HCT116 (cell line): ENCODE data around the gene WWOX. TPM values are rescaled to one million over a fixed set of nuclear protein-coding genes. Genes with fewer than 3 reads are reported as not detected.

ENCODE experiments used
- ATAC-seq: fragments of 200-7000 bp; cut with Tn5 transposase; 2 replicates; pipeline ENCODE4 v1.9.1; 2020; ENCODE audit warnings: mild to moderate bottlenecking, moderate library complexity
- BruUV-seq: library from RNA; stranded (reverse); fragments of 400-500 nt; replicated peaks from 2 replicates; lab custom pipeline; 2021; lab: Mats Ljungman, UMichigan
- CTCF ChIA-PET: fragments of 300-600 bp; sonication (Branson Sonifier 250); formaldehyde crosslinking; loops from one replicate; lab custom pipeline; 2021; ENCODE audit warnings: antibody characterized with exemption; lab: Charles Lee
- POLR2A ChIA-PET: fragments of 300-600, 350-600 bp; sonication (Branson Sonifier 250); formaldehyde crosslinking; loops from one replicate; lab custom pipeline; 2021; ENCODE audit warnings: antibody characterized with exemption; lab: Charles Lee
- RAD21 ChIA-PET, 2 experiments: fragments of 300-600 bp; sonication (Branson Sonifier 250); formaldehyde crosslinking; loops; one replicate each; lab custom pipeline; 2023; ENCODE audit warnings: low total read pairs in 2 of 2; ENCODE audit not compliant: uncharacterized antibody in 2 of 2, unreplicated experiment in 2 of 2, low non-redundant PET in 1 of 2; lab: Charles Lee
- DNase-seq: peaks from one replicate; pipeline ENCODE4 v3.0.0-alpha.2; 2010; ENCODE audit warnings: low read depth, low spot score
- H2AFZ ChIP-seq: fragments of 200-600 bp; shearing (Covaris generic), sonication (generic); 2 replicates; pipeline ENCODE4 v1.6.1; 2017; ENCODE audit warnings: low read depth, mixed run types, mixed read lengths, antibody characterized with exemption, low read length; ENCODE audit not compliant: poor library complexity, severe bottlenecking
- H3K27ac ChIP-seq: 2 replicates; pipeline ENCODE4 v1.5.1; 2012; ENCODE audit warnings: low read depth, low read length
- H3K27me3 ChIP-seq: fragments of 200-600 bp; sonication (generic); 2 replicates; pipeline ENCODE4 v1.6.1; 2016; ENCODE audit warnings: mixed run types, low read length, mixed read lengths; ENCODE audit not compliant: insufficient read depth
- H3K36me3 ChIP-seq, 2 experiments: fragments of 200-500 bp in 1 of 2; fragments of 200-600 bp in 1 of 2; sonication (Bioruptor generic) in 1 of 2; sonication (generic) in 1 of 2; 2 replicates each; pipeline versions ENCODE4 v1.5.1 to v1.6.1; 2014 to 2016; ENCODE audit warnings: low read length in 2 of 2, inconsistent platforms in 1 of 2, mixed read lengths in 1 of 2, mixed run types in 1 of 2; ENCODE audit not compliant: insufficient read depth in 2 of 2, control insufficient read depth in 1 of 2
- H3K4me1 ChIP-seq, 2 experiments: fragments of 200-600 bp in 1 of 2; sonication (generic) in 1 of 2; 2 replicates each; pipeline versions ENCODE4 v1.5.1 to v1.6.1; 2012 to 2017; ENCODE audit warnings: low read length in 2 of 2, inconsistent platforms in 1 of 2, mild to moderate bottlenecking in 1 of 2, mixed read lengths in 1 of 2, mixed run types in 1 of 2, moderate library complexity in 1 of 2; ENCODE audit not compliant: insufficient read depth in 2 of 2, control insufficient read depth in 1 of 2
- H3K4me2 ChIP-seq: fragments of 200-600 bp; sonication (generic); 2 replicates; pipeline ENCODE4 v1.6.1; 2017; ENCODE audit warnings: mixed run types, low read length, mixed read lengths
- H3K4me3 ChIP-seq, 2 experiments: fragments of 200-600 bp in 1 of 2; sonication (generic) in 1 of 2; replicated peaks in 1 of 2; 2 replicates each; pipeline ENCODE4 v1.5.1; 2011 to 2016; ENCODE audit warnings: low read length in 2 of 2, control low read depth in 1 of 2, low read depth in 1 of 2, mild to moderate bottlenecking in 1 of 2, mixed read lengths in 1 of 2, mixed run types in 1 of 2
- H3K79me2 ChIP-seq: fragments of 200-600 bp; sonication (generic); 2 replicates; pipeline ENCODE4 v1.6.1; 2017; ENCODE audit warnings: mild to moderate bottlenecking, mixed run types, low read length, moderate library complexity, mixed read lengths; ENCODE audit not compliant: insufficient read depth
- H3K9ac ChIP-seq: fragments of 200-600 bp; sonication (generic); 2 replicates; pipeline ENCODE4 v1.6.1; 2016; ENCODE audit warnings: low read length, mixed read lengths
- H3K9me2 ChIP-seq: fragments of 200-600 bp; sonication (generic), shearing (Covaris generic); 2 replicates; pipeline ENCODE4 v1.6.1; 2017; ENCODE audit warnings: mixed run types, mild to moderate bottlenecking, moderate library complexity; ENCODE audit not compliant: insufficient read depth
- H3K9me3 ChIP-seq, 2 experiments: fragments of 200-500 bp in 1 of 2; fragments of 200-600 bp in 1 of 2; sonication (Bioruptor generic) in 1 of 2; sonication (generic) in 1 of 2; 2 replicates each; pipeline ENCODE4 v1.6.1; 2014 to 2017; ENCODE audit warnings: low read length in 2 of 2, mixed read lengths in 2 of 2, inconsistent platforms in 1 of 2, low read depth in 1 of 2, mild to moderate bottlenecking in 1 of 2, mixed run types in 1 of 2, moderate library complexity in 1 of 2; ENCODE audit not compliant: control insufficient read depth in 1 of 2, insufficient read depth in 1 of 2
- H4K20me1 ChIP-seq: fragments of 200-600 bp; sonication (generic), shearing (Covaris generic); 2 replicates; pipeline ENCODE4 v1.6.1; 2017; ENCODE audit warnings: mixed run types, mild to moderate bottlenecking, moderate library complexity; ENCODE audit not compliant: insufficient read depth
- ATF3 ChIP-seq: IDR thresholded peaks from 2 replicates; pipeline ENCODE4 v1.6.1; 2012
- CEBPB ChIP-seq: IDR thresholded peaks from 2 replicates; pipeline ENCODE4 v1.6.1; 2012; ENCODE audit warnings: low read depth
- EGR1 ChIP-seq: IDR thresholded peaks from 2 replicates; pipeline ENCODE4 v1.6.1; 2012; ENCODE audit warnings: low read depth
- ELF1 ChIP-seq: IDR thresholded peaks from 2 replicates; pipeline ENCODE4 v1.6.1; 2012; ENCODE audit warnings: low read depth, borderline replicate concordance
- EZH2 ChIP-seq: fragments of 200-600 bp; sonication (generic); IDR thresholded peaks from 2 replicates; pipeline ENCODE4 v1.6.1; 2017; ENCODE audit warnings: antibody characterized with exemption, mixed run types
- EZH2phosphoT487 ChIP-seq: fragments of 200-600 bp; IDR thresholded peaks from 2 replicates; pipeline ENCODE4 v1.6.1; 2018; ENCODE audit warnings: antibody characterized with exemption, borderline replicate concordance
- FOSL1 ChIP-seq: IDR thresholded peaks from 2 replicates; pipeline ENCODE4 v1.6.1; 2012; ENCODE audit warnings: low read depth
- POLR2A ChIP-seq: IDR thresholded peaks from 2 replicates; pipeline ENCODE4 v1.7.0; 2011; ENCODE audit warnings: borderline replicate concordance; ENCODE audit not compliant: insufficient read depth, insufficient read length; ENCODE audit errors: extremely low read depth
- POLR2AphosphoS5 ChIP-seq: IDR thresholded peaks from 2 replicates; pipeline ENCODE4 v1.6.1; 2011; ENCODE audit warnings: mild to moderate bottlenecking, low read depth, low read length, moderate library complexity
- SIN3A ChIP-seq: IDR thresholded peaks from 2 replicates; pipeline ENCODE4 v1.6.1; 2012; ENCODE audit warnings: low read depth
- SP1 ChIP-seq: IDR thresholded peaks from 2 replicates; pipeline ENCODE4 v1.6.1; 2012; ENCODE audit warnings: low read depth
- SRF ChIP-seq: IDR thresholded peaks from 2 replicates; pipeline ENCODE4 v1.6.1; 2012; ENCODE audit warnings: low read depth
- TCF7L2 ChIP-seq: IDR thresholded peaks from 2 replicates; pipeline ENCODE4 v1.7.0; 2011; ENCODE audit warnings: borderline replicate concordance, inconsistent platforms; ENCODE audit not compliant: insufficient read depth, insufficient read length; ENCODE audit errors: extremely low read depth
- YY1 ChIP-seq: IDR thresholded peaks from 2 replicates; pipeline ENCODE4 v1.6.1; 2011; ENCODE audit warnings: low read length, low read depth, moderate library complexity, mild to moderate bottlenecking; ENCODE audit not compliant: insufficient replicate concordance; ENCODE audit errors: extremely low read depth
- ZNF274 ChIP-seq: fragments of 200-500 bp; sonication (Bioruptor generic); IDR thresholded peaks from 2 replicates; pipeline ENCODE4 v1.6.1; 2014; ENCODE audit warnings: mild to moderate bottlenecking, low read depth, low read length, inconsistent platforms
- intact Hi-C: fragments of 100-400 bp; cut with micrococcal nuclease; formaldehyde crosslinking; loops from 2 replicates; pipeline ENCODE4 v1.10.0; 2022
- total RNA-seq: library from RNA; stranded (reverse); gene quantifications from one replicate; pipeline ENCODE4 v1.2.1, GENCODE V29; 2021; ENCODE audit not compliant: unreplicated experiment
- TF ChIP-seq, protein P1 (sequence below), 3 experiments: fragments of 200-600 bp in 1 of 3; sonication (generic) in 1 of 3; IDR thresholded peaks in 2 of 3; conservative IDR thresholded peaks in 1 of 3; 2 replicates each; pipeline ENCODE4 v1.5.1; 2012 to 2017; ENCODE audit warnings: low read depth in 2 of 3, low read length in 2 of 3, antibody characterized with exemption in 1 of 3, borderline replicate concordance in 1 of 3, control low read depth in 1 of 3, mild to moderate bottlenecking in 1 of 3, mixed read lengths in 1 of 3, mixed run types in 1 of 3, moderate library complexity in 1 of 3; ENCODE audit not compliant: insufficient read depth in 1 of 3

Gene WWOX
- total RNA-seq, 1 experiment from 2014 or later, result 13.7 TPM

- no peak for ATAC-seq
- no peaks in the 10 kb centered on the region for H3K9me3 ChIP-seq
- BruUV-seq, result no TSS peak
- POLR2A ChIA-PET, result no interaction called here
- no peak overlapping the region for H3K4me3 ChIP-seq
- no peaks in the 10 kb centered on the region for H3K27me3 ChIP-seq
- no peak overlapping the region for H3K4me2 ChIP-seq
- H3K79me2 ChIP-seq, result no peaks in the 10 kb centered on the region
- no peaks in the 10 kb centered on the region for H4K20me1 ChIP-seq
- no peak overlapping the region for H3K27ac ChIP-seq
- no peaks in the 10 kb centered on the region for H3K4me1 ChIP-seq
- no peak for DNase-seq
- TF ChIP-seq ZNF274 (no peak), EZH2 (no peak), FOSL1 (no peak), SIN3A (no peak), POLR2AphosphoS5 (no peak), CEBPB (no peak)
- H3K36me3 ChIP-seq, result no peaks in the 10 kb centered on the region
- H3K9me2 ChIP-seq, result no peaks in the 10 kb centered on the region
- CTCF ChIA-PET, result no interaction called here
- no peak overlapping the region for H2AFZ ChIP-seq
- RAD21 ChIA-PET, result no interaction called here
- H3K9ac ChIP-seq, result no peak overlapping the region
- intact Hi-C loops, result no loop called here
Observed at GRCh38 chr16:78277321-78278055, 178.0 kb downstream of the WWOX start.

DNA sequence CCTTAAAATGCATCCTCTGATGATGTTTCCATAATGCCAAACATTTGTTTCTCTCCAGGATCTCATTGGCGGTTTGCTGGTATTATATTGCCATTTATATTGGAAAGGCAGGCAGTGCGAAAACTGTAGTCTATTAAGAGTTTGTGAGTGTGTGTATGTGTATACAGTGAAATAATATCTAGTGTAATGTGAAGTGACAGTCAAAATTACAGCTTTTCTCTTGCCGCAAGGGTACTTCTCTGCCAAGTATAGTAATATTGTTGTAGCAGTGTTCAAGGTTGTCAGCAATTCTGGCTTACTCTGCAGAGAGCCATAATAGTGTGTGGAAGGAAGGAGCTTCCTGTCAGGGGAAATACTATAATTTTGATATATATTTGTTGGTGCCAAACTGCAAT lies 178.6 kb downstream of the WWOX start:
- no peak overlapping the region for H3K4me3 ChIP-seq
- ChIA-PET RAD21 (no interaction called here), CTCF (no interaction called here), POLR2A (no interaction called here)
- ATAC-seq, result no peak
- no peaks in the 10 kb centered on the region for H3K9me3 ChIP-seq
- H2AFZ ChIP-seq, result no peak overlapping the region
- H3K9ac ChIP-seq, result no peak overlapping the region
- H3K9me2 ChIP-seq, result no peaks in the 10 kb centered on the region
- no peak overlapping the region for H3K27ac ChIP-seq
- no peaks in the 10 kb centered on the region for H3K36me3 ChIP-seq
- no peak for DNase-seq
- H3K79me2 ChIP-seq, result no peaks in the 10 kb centered on the region
- H3K27me3 ChIP-seq, result no peaks in the 10 kb centered on the region
- BruUV-seq, result no TSS peak
- no peaks in the 10 kb centered on the region for H4K20me1 ChIP-seq
- TF ChIP-seq EZH2phosphoT487 (no peak), FOSL1 (no peak), SP1 (no peak), EZH2 (no peak), POLR2A (no peak), ELF1 (no peak), YY1 (no peak), TCF7L2 (no peak), EGR1 (no peak), ATF3 (no peak), SRF (no peak)
- TF ChIP-seq, protein P1, sequence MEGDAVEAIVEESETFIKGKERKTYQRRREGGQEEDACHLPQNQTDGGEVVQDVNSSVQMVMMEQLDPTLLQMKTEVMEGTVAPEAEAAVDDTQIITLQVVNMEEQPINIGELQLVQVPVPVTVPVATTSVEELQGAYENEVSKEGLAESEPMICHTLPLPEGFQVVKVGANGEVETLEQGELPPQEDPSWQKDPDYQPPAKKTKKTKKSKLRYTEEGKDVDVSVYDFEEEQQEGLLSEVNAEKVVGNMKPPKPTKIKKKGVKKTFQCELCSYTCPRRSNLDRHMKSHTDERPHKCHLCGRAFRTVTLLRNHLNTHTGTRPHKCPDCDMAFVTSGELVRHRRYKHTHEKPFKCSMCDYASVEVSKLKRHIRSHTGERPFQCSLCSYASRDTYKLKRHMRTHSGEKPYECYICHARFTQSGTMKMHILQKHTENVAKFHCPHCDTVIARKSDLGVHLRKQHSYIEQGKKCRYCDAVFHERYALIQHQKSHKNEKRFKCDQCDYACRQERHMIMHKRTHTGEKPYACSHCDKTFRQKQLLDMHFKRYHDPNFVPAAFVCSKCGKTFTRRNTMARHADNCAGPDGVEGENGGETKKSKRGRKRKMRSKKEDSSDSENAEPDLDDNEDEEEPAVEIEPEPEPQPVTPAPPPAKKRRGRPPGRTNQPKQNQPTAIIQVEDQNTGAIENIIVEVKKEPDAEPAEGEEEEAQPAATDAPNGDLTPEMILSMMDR (IDR thresholded peaks at IDR 0.05 in 2 of 3, conservative IDR thresholded peaks at IDR 0.05 in 1 of 3; ENCODE audit: borderline replicate concordance in 1 of 3, insufficient read depth in 1 of 3, low read depth in 2 of 3, low read length in 2 of 3), result no peak
- H3K4me2 ChIP-seq, result no peak overlapping the region
- no peaks in the 10 kb centered on the region for H3K4me1 ChIP-seq
- intact Hi-C loops, result no loop called here
